GM19328 (cell line): Measurements from ENCODE around the gene RNF207.

Experiments
- ATAC-seq: cut with Tn5 transposase; IDR thresholded peaks from one replicate; pipeline ENCODE4 v1.9.1; 2021; ENCODE audit warnings: mild to moderate bottlenecking, moderate library complexity; ENCODE audit not compliant: unreplicated experiment

The RNF207 gene

GRCh38 chr1:6265151-6265550, 59.2 kb downstream of the RNF207 start:
- ATAC-seq, result no peak

- no peak for ATAC-seq
Measured at GRCh38 chr1:6266641-6267040, 60.7 kb downstream of the RNF207 start.

- no peak for ATAC-seq
Measured at GRCh38 chr1:6267686-6268322, 61.9 kb downstream of the RNF207 start.

- ATAC-seq, result no peak
Measured at GRCh38 chr1:6268415-6268814, 62.5 kb downstream of the RNF207 start.

GRCh38 chr1:6269296-6269695, 63.4 kb downstream of the RNF207 start:
- no peak for ATAC-seq

GRCh38 chr1:6269720-6270400, 63.9 kb downstream of the RNF207 start:
- no peak for ATAC-seq

- no peak for ATAC-seq
Measured at GRCh38 chr1:6270401-6270800, 64.5 kb downstream of the RNF207 start.
